ENCODE measurements around the gene PRICKLE2. TPM values are rescaled to one million over a fixed set of nuclear protein-coding genes. Genes with fewer than 3 reads are reported as not detected.
A peak's percentile ranks its signal among the peaks of the same experiment; 100 is the strongest.

Gene PRICKLE2
- total RNA-seq, 4 donors from 2014 or later = 71.8 to 99.9 (median 84.4) TPM

DNA sequence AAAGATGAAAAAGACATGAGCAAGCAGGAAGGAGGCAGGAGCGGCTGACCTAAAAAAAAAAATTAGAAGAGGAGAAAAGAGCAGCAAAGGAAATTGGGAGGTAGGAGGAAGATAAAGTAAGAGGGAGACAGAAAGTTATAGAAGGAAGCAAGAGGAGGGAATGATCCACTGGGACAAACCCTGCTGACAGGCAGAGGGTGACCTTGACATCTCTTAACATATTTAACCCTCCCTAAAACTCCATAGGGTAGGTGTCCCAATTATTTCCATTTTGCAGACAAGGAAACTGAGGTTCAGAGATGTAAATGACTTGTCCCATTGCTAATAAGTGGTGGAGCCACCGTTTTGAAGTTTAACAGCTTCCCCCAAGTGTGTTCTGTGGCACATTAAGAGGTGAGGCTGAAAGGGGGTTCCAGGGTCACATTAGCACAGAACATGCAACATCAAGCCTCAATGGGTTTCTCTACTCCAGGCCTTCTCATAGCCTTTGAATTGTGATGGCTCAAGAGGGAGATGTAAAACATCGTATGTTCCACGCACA, 37.4 kb upstream of the PRICKLE2 start:
- no peaks in the 10 kb centered on the region for H3K36me3 ChIP-seq
- TF ChIP-seq EP300 (IDR thresholded peaks at IDR 0.05) = no peak
- TF ChIP-seq, protein P1, sequence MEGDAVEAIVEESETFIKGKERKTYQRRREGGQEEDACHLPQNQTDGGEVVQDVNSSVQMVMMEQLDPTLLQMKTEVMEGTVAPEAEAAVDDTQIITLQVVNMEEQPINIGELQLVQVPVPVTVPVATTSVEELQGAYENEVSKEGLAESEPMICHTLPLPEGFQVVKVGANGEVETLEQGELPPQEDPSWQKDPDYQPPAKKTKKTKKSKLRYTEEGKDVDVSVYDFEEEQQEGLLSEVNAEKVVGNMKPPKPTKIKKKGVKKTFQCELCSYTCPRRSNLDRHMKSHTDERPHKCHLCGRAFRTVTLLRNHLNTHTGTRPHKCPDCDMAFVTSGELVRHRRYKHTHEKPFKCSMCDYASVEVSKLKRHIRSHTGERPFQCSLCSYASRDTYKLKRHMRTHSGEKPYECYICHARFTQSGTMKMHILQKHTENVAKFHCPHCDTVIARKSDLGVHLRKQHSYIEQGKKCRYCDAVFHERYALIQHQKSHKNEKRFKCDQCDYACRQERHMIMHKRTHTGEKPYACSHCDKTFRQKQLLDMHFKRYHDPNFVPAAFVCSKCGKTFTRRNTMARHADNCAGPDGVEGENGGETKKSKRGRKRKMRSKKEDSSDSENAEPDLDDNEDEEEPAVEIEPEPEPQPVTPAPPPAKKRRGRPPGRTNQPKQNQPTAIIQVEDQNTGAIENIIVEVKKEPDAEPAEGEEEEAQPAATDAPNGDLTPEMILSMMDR (IDR thresholded peaks at IDR 0.05) = no peak
- TF ChIP-seq POLR2A (IDR thresholded peaks at IDR 0.05; ENCODE audit: low read depth) = no peak
- no peak for TF ChIP-seq POLR2AphosphoS5 (IDR thresholded peaks at IDR 0.05)
- H3K27ac ChIP-seq (replicated peaks in 1 of 4) = peak overlapping the region; percentile 92 to 96 (median 94)
- no peaks in the 10 kb centered on the region for H3K27me3 ChIP-seq
- H3K4me1 ChIP-seq = peaks cover 56 to 88% (median 80%) of the 10 kb centered on the region in 4 donors
- intact Hi-C loops (cut with DNase I) = loop anchor here (10.0 kb wide), 2 partner anchors 108 to 228 kb away; no protein-coding TSS in a partner anchor
- no peaks in the 10 kb centered on the region for H3K9me3 ChIP-seq
- WGBS = 86% methylated on average over 4 of the region's 4 CpGs
- no peak overlapping the region for H3K4me3 ChIP-seq
- DNase-seq (ENCODE audit: extremely low spot score) = no peak

DNA sequence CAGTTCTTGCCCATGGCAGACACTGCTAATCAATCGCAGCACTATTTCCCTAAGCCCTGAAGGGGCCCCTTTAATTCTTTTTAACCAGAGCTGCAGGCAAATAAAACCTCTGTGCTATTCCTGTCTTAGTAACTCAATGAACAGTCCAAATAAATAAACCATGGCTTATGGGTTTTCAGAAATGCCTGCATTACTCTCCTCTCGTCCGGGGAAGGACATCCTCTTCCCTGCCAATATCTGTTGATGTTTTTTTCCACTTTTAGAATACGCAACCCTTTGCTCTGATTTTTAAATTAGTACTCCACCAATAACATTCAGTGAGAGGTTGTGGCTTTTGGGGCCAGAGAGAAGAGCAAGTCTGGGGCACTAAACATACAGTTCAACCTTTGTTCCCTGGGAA, 35.2 kb upstream of the PRICKLE2 start:
- intact Hi-C loops (cut with DNase I) = loop anchor here (10.0 kb wide), 2 partner anchors 106 to 226 kb away; no protein-coding TSS in a partner anchor
- no peaks in the 10 kb centered on the region for H3K9me3 ChIP-seq
- no peak for DNase-seq (ENCODE audit: extremely low spot score)
- H3K36me3 ChIP-seq = no peaks in the 10 kb centered on the region
- H3K27ac ChIP-seq (replicated peaks in 1 of 4) = peak overlapping the region; percentile 71 to 96 (median 94)
- WGBS = 18% methylated on average over 4 of the region's 4 CpGs
- peak overlapping the region in 2 of 4 donors; percentile 2 to 37 for H3K4me3 ChIP-seq
- no peaks in the 10 kb centered on the region for H3K27me3 ChIP-seq
- TF ChIP-seq POLR2A (IDR thresholded peaks at IDR 0.05; ENCODE audit: low read depth) (no peak), POLR2AphosphoS5 (IDR thresholded peaks at IDR 0.05) (no peak), EP300 (IDR thresholded peaks at IDR 0.05) (no peak)
- TF ChIP-seq, protein P1 (IDR thresholded peaks at IDR 0.05) = no peak
- H3K4me1 ChIP-seq = peaks cover 50 to 97% (median 95%) of the 10 kb centered on the region in 4 donors

GRCh38 chr3:64259636-64260035, 34.4 kb upstream of the PRICKLE2 start:
- DNase-seq (ENCODE audit: extremely low spot score) = no peak
- intact Hi-C loops (cut with DNase I) = loop anchor here (10.0 kb wide), 2 partner anchors 105 to 225 kb away; no protein-coding TSS in a partner anchor
- Histone ChIP-seq H3K9me3 (no peaks in the 10 kb centered on the region), H3K4me3 (peak overlapping the region in 1 of 4 donors; percentile 37), H3K27me3 (no peaks in the 10 kb centered on the region), H3K4me1 (peaks cover 43 to 97% (median 95%) of the 10 kb centered on the region in 4 donors), H3K27ac (replicated peaks in 1 of 4) (peak overlapping the region; percentile 71 to 96 (median 94)), H3K36me3 (no peaks in the 10 kb centered on the region)
- 43% methylated on average over 2 of the region's 2 CpGs for WGBS
- TF ChIP-seq POLR2AphosphoS5 (IDR thresholded peaks at IDR 0.05) (no peak), EP300 (IDR thresholded peaks at IDR 0.05) (no peak), POLR2A (IDR thresholded peaks at IDR 0.05; ENCODE audit: low read depth) (no peak)
- TF ChIP-seq, protein P1 (IDR thresholded peaks at IDR 0.05) = no peak

- intact Hi-C loops (cut with DNase I) = no loop called here
- Histone ChIP-seq H3K36me3 (no peaks in the 10 kb centered on the region), H3K27me3 (no peaks in the 10 kb centered on the region), H3K9me3 (no peaks in the 10 kb centered on the region), H3K4me1 (peaks cover 24 to 97% (median 94%) of the 10 kb centered on the region in 4 donors), H3K4me3 (no peak overlapping the region), H3K27ac (replicated peaks in 1 of 4) (peak overlapping the region in 3 of 4 donors; percentile 33 to 73 (median 69))
- TF ChIP-seq POLR2AphosphoS5 (IDR thresholded peaks at IDR 0.05) (no peak), POLR2A (IDR thresholded peaks at IDR 0.05; ENCODE audit: low read depth) (no peak), EP300 (IDR thresholded peaks at IDR 0.05) (no peak)
- TF ChIP-seq, protein P1 (IDR thresholded peaks at IDR 0.05) = no peak
- DNase-seq (ENCODE audit: extremely low spot score) = no peak
Observed at GRCh38 chr3:64257100-64257755, 32.0 kb upstream of the PRICKLE2 start.

Data from esophagus muscularis mucosa (tissue), 4 donors.